ENCODE results near the gene PRCC.
A peak's percentile ranks its signal among the peaks of the same experiment; 100 is the strongest.

PRCC gene

GRCh38 chr1:156845953-156846545 is 78.7 kb downstream of the PRCC start:
- DNase-seq, result no peak

GRCh38 chr1:156846643-156847042 is 79.3 kb downstream of the PRCC start:
- DNase-seq, result no peak

DNA sequence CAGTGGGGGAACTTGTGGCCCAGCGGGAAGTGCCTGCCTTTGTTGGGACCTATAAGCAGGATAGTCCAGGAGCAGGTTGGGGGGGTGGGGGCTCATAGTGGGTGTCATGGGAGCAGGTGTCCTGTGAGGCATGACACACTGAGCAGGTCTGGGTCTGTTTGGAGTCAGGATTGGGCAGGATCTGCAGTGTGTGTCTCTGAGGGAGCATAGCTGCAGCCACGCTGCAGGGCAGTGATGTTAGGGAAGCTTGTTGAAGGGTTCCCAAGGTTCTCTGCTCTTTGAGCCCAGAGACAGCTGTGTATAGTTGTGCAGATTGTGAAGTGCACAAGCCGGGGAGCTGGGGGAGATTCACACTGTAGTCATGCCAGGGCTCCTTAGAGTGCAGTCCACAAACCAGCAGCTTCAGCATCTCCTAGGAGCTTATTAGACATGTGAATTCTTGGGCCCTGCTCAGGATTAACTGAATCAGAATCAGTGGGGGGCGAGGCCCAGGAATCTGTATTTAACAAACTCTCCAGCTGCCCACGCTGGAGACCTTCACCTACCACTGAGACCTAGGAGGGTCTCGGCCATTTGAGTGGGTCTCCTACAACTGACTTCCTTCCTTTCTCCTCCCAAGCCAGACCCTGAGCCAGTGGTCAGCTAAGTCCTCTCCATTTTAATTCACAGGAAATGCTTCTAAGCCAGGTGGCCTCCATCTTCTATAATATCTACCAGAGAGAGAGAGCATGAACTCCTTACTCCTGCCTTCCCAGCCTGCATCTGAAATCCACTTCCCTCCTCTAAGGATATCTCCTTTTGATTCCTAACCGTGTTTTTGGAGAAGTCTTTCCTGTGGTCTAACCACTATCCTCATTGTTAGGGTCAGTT is 80.5 kb downstream of the PRCC start:
- DNase-seq, result no peak

GRCh38 chr1:156848461-156849150 is 81.3 kb downstream of the PRCC start:
- peak; percentile 77 to 82 for DNase-seq

DNA sequence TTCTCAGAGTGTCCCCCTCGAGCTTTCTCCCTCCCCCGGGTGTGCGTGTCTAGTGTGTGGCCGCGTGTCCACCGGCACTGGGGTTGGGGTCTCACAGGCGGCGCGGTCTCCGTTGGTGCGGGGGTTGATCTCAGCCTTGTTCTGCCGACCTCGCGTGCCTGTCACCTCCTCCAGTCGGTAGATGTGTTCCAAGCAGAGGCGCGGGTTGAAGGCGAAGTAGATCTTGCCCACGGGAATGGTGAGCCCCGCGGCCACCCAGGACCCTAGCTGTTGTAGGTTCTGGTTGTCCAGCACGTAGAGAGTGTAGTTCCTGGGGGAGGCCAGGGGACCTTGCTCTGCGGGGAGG is 81.8 kb downstream of the PRCC start:
- DNase-seq, result no peak

All from CD4-positive, alpha-beta T cell treated with Interferon alpha-2 for 1 hour (primary cell).